PC-3 (cell line): ENCODE data around the gene RPS5. TPM values are rescaled to one million over a fixed set of nuclear protein-coding genes. Genes with fewer than 3 reads are reported as not detected.

Source experiments
- ATAC-seq: fragments of 200-7000 bp; cut with Tn5 transposase; 2 replicates; pipeline ENCODE4 v1.9.1; 2020; ENCODE audit warnings: mild to moderate bottlenecking, moderate library complexity
- BruUV-seq: library from RNA; stranded (reverse); fragments of 400-500 nt; replicated peaks from 2 replicates; lab custom pipeline; 2021; lab: Mats Ljungman, UMichigan
- CTCF ChIA-PET: fragments of 300-600 bp; sonication (Branson Sonifier 250); formaldehyde crosslinking; loops from one replicate; lab custom pipeline; 2022; ENCODE audit warnings: antibody characterized with exemption; lab: Charles Lee
- POLR2A ChIA-PET: fragments of 300-600 bp; sonication (Branson Sonifier 250); formaldehyde crosslinking; loops from one replicate; lab custom pipeline; 2022; ENCODE audit warnings: antibody characterized with exemption; ENCODE audit not compliant: unreplicated experiment; lab: Charles Lee
- DNase-seq: peaks from one replicate; pipeline ENCODE4 v3.0.0-alpha.2; 2015
- H2AFZ ChIP-seq: fragments of 300-600 bp; sonication (generic); 2 replicates; pipeline ENCODE4 v1.6.0; 2016; ENCODE audit warnings: antibody characterized with exemption, low read length
- H3F3A ChIP-seq: fragments of 300-600 bp; sonication (generic); one replicate; pipeline ENCODE4 v1.6.0; 2017; ENCODE audit warnings: antibody characterized with exemption, low read length, control low read depth, mild to moderate bottlenecking; ENCODE audit not compliant: unreplicated experiment
- H3K27ac ChIP-seq: fragments of 300-600 bp; sonication (generic); 2 replicates; pipeline ENCODE4 v1.5.1; 2016; ENCODE audit warnings: mild to moderate bottlenecking, low read length
- H3K27me3 ChIP-seq: fragments of 300-600 bp; sonication (generic); 2 replicates; pipeline ENCODE4 v1.6.1; 2016; ENCODE audit warnings: low read length, mixed read lengths
- H3K36me3 ChIP-seq: fragments of 300-600 bp; sonication (generic); 2 replicates; pipeline ENCODE4 v1.6.1; 2016; ENCODE audit warnings: low read depth, mixed run types, low read length, mixed read lengths
- H3K4me1 ChIP-seq: fragments of 300-600 bp; sonication (generic); 2 replicates; pipeline ENCODE4 v1.5.1; 2016; ENCODE audit warnings: low read length; ENCODE audit not compliant: insufficient read depth
- H3K4me2 ChIP-seq: fragments of 300-600 bp; sonication (generic); 2 replicates; pipeline ENCODE4 v1.6.0; 2016; ENCODE audit warnings: low read length
- H3K4me3 ChIP-seq: fragments of 300-600 bp; sonication (generic); 2 replicates; pipeline ENCODE4 v1.5.1; 2016; ENCODE audit warnings: mild to moderate bottlenecking, low read length, mixed read lengths
- H3K79me2 ChIP-seq: fragments of 300-600 bp; sonication (generic); 2 replicates; pipeline ENCODE4 v1.6.1; 2017; ENCODE audit warnings: low read length, mixed read lengths
- H3K9ac ChIP-seq: fragments of 300-600 bp; sonication (generic); 2 replicates; pipeline ENCODE4 v1.6.0; 2016; ENCODE audit warnings: mild to moderate bottlenecking, low read length
- H3K9me2 ChIP-seq: fragments of 300-600 bp; sonication (generic); replicated peaks from 2 replicates; pipeline ENCODE4 v1.6.1; 2016; ENCODE audit warnings: mixed run types, low read length, mixed read lengths
- H3K9me3 ChIP-seq: fragments of 300-600 bp; sonication (generic); 2 replicates; pipeline ENCODE4 v1.6.1; 2016; ENCODE audit warnings: low read length, mixed read lengths
- H4K20me1 ChIP-seq: fragments of 300-600 bp; sonication (generic); 2 replicates; pipeline ENCODE4 v1.6.1; 2016; ENCODE audit warnings: low read length, mixed read lengths
- EZH2 ChIP-seq: fragments of 300-600 bp; sonication (generic); IDR thresholded peaks from one replicate; pipeline ENCODE4 v1.6.1; 2017; ENCODE audit warnings: antibody characterized with exemption, mild to moderate bottlenecking, low read length; ENCODE audit not compliant: unreplicated experiment
- EZH2phosphoT487 ChIP-seq: fragments of 300-600 bp; sonication (generic); IDR thresholded peaks from 2 replicates; pipeline ENCODE4 v1.6.1; 2018; ENCODE audit warnings: mild to moderate bottlenecking, antibody characterized with exemption, low read length, borderline replicate concordance
- intact Hi-C: fragments of 100-400 bp; cut with micrococcal nuclease; formaldehyde crosslinking; loops from 2 replicates; pipeline ENCODE4 v1.9.0; 2023
- total RNA-seq: library from RNA; depleted of rRNA; stranded (reverse); fragments of >200 nt; gene quantifications from 2 replicates; pipeline ENCODE4 v1.2.3, GENCODE V29; 2014
- TF ChIP-seq, protein P1 (sequence below): fragments of 300-600 bp; sonication (generic); conservative IDR thresholded peaks from 2 replicates; pipeline ENCODE4 v1.5.1; 2017; ENCODE audit warnings: antibody characterized with exemption, low read depth, mild to moderate bottlenecking, low read length

RPS5 gene
- total RNA-seq, 1 experiment from 2014 or later = 3,776 TPM

DNA sequence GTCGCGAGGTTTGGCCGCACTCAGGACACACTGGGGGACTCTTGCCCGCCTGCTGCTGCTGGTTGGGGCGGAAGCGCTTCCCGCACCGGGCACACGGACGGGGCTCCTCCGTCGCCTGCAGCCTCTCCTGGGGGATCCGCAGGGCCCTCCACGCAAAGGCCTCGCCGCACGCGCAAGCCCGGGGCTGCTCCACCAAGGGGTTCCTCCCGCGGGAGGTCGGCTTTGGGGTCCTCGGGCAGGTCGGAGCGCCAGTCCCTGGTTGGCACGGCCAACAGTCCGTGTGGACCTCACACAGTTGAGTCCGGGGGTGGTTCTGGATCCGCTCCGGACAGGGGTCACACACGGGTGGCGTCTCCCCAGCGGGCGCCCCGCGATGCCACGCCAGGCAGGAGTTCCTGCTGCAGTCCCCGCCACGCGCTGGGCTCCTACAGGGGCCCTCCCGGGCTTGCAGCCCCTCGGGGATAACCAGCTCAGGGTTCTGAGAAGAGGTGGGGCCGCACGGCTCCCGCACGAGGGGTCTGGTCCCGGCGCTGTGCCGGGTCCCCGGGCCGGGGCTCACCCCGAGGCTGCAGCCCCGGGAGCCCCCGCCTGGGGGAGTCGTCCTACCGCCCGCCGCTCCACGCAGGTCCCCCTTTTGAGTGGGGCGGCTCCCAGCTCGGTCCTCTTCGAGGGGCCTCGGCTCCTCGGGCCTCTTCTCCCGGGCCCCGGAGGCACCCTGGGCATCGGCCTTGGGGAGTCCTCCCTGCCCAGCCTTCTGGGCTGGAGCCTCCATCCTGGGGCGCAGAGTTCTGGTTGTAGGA, 18.3 kb upstream of the RPS5 start:
- intact Hi-C loops = no loop called here
- BruUV-seq = no TSS peak
- ATAC-seq (no peak), DNase-seq (no peak)
- Histone ChIP-seq H3K9me2 (no peaks in the 10 kb centered on the region), H3K27ac (no peak overlapping the region), H3K36me3 (no peaks in the 10 kb centered on the region), H3K4me2 (no peak overlapping the region), H2AFZ (no peak overlapping the region), H4K20me1 (no peaks in the 10 kb centered on the region), H3F3A (no peaks in the 10 kb centered on the region), H3K27me3 (no peaks in the 10 kb centered on the region), H3K79me2 (no peaks in the 10 kb centered on the region), H3K9ac (no peak overlapping the region), H3K4me1 (no peaks in the 10 kb centered on the region), H3K4me3 (no peak overlapping the region), H3K9me3 (no peaks in the 10 kb centered on the region)
- TF ChIP-seq EZH2phosphoT487 (no peak), EZH2 (no peak)
- TF ChIP-seq, protein P1, sequence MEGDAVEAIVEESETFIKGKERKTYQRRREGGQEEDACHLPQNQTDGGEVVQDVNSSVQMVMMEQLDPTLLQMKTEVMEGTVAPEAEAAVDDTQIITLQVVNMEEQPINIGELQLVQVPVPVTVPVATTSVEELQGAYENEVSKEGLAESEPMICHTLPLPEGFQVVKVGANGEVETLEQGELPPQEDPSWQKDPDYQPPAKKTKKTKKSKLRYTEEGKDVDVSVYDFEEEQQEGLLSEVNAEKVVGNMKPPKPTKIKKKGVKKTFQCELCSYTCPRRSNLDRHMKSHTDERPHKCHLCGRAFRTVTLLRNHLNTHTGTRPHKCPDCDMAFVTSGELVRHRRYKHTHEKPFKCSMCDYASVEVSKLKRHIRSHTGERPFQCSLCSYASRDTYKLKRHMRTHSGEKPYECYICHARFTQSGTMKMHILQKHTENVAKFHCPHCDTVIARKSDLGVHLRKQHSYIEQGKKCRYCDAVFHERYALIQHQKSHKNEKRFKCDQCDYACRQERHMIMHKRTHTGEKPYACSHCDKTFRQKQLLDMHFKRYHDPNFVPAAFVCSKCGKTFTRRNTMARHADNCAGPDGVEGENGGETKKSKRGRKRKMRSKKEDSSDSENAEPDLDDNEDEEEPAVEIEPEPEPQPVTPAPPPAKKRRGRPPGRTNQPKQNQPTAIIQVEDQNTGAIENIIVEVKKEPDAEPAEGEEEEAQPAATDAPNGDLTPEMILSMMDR = no peak
- ChIA-PET CTCF (no interaction called here), POLR2A (no interaction called here)

DNA sequence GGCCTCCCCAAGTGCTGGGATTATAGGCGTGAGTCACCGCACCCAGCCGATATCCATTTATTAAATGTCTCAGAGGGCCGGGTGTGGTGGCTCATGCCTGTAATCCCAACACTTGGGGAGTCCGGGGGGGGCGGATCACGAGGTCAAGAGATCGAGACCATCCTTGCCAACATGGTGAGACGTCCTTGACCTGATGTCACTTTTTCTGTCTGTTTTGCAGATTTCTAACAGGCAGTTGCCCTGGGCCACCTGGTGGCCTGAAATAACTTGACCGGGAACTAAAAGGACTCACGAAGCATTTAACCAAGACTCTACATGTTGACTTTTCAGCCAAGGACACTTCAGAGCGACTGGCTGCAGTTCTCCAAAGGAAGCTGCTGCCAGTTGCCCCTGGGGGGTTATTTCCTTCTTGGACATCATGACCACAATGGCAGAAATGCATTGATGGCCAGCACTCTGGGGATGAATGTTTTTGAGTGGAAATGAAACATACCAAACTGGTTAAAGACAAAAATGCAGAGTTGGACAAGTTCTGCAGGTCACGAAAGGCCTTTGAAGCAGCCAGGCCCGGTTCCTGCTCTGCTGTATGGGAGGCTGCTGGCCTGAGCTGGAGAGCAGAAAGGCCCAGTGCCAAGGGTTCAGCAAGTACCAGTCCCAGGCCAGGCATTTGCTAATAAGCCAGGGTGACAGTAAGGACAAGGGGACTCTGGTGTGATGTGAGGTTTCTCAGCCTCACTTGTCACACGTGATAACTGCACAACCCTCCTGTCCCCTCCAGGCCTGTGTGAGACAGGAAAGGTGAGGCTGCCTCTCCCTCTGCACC, 14.5 kb upstream of the RPS5 start:
- Histone ChIP-seq H3K27me3 (no peaks in the 10 kb centered on the region), H3K4me2 (no peak overlapping the region), H3K9me3 (no peaks in the 10 kb centered on the region), H3K27ac (no peak overlapping the region), H3K9ac (no peak overlapping the region), H4K20me1 (no peaks in the 10 kb centered on the region), H2AFZ (no peak overlapping the region), H3K4me1 (no peaks in the 10 kb centered on the region), H3F3A (no peaks in the 10 kb centered on the region), H3K9me2 (no peaks in the 10 kb centered on the region), H3K79me2 (no peaks in the 10 kb centered on the region), H3K36me3 (no peaks in the 10 kb centered on the region), H3K4me3 (no peak overlapping the region)
- POLR2A ChIA-PET = interaction anchor here (0.6 kb wide), 1 partner anchor 154 kb away, joined by 3 read pairs; no protein-coding TSS in a partner anchor
- CTCF ChIA-PET = no interaction called here
- intact Hi-C loops = no loop called here
- no TSS peak for BruUV-seq
- DNase-seq (peak; percentile 35), ATAC-seq (peak; percentile 45; the same call in 1 of the 2 replicates)
- no peak for TF ChIP-seq EZH2
- TF ChIP-seq, protein P1 = peak; percentile 52
